ENCODE data around the gene PLAAT1.

The PLAAT1 gene

GRCh38 chr3:193240850-193241706 is at the start of gene PLAAT1:
Gene PLAAT1, plus strand, starts transcription at chr3:193241222. Its CDS starts 14,429 bp downstream, at chr3:193255651.
- ChIA-PET CTCF (interaction anchor here (1.1 kb wide), 1 partner anchor 15 kb away, joined by 3 read pairs; no protein-coding TSS in a partner anchor), POLR2A (no interaction called here)
- DNase-seq (ENCODE audit: extremely low spot score): peak; percentile 66
- TF ChIP-seq CTCF (IDR thresholded peaks at IDR 0.05; ENCODE audit: control extremely low read depth, extremely low read depth, low read depth, missing control alignments): no peak

- POLR2A ChIA-PET: no interaction called here
- no peak for DNase-seq (ENCODE audit: extremely low spot score)
- TF ChIP-seq CTCF (IDR thresholded peaks at IDR 0.05; ENCODE audit: control extremely low read depth, extremely low read depth, low read depth, missing control alignments): no peak
- CTCF ChIA-PET: interaction anchor here (0.9 to 2.1 kb wide), 3 partner anchors 12 to 100 kb away, joined by 3 to 4 read pairs (median 3); no protein-coding TSS in a partner anchor
Observed at GRCh38 chr3:193194371-193194770, 46.7 kb upstream of the PLAAT1 start.

- no peak for DNase-seq (ENCODE audit: extremely low spot score)
- ChIA-PET CTCF (interaction anchor here (0.9 to 1.1 kb wide), 2 partner anchors 10 to 11 kb away, joined by 3 read pairs; no protein-coding TSS in a partner anchor), POLR2A (no interaction called here)
- TF ChIP-seq CTCF (IDR thresholded peaks at IDR 0.05; ENCODE audit: control extremely low read depth, extremely low read depth, low read depth, missing control alignments): no peak
Observed at GRCh38 chr3:193196746-193197145, 44.3 kb upstream of the PLAAT1 start.

GRCh38 chr3:193207290-193208273 is 33.4 kb upstream of the PLAAT1 start:
- CTCF ChIA-PET: interaction anchor here (1.1 kb wide), 1 partner anchor 10 kb away, joined by 3 read pairs; no protein-coding TSS in a partner anchor
- no peak for TF ChIP-seq CTCF (IDR thresholded peaks at IDR 0.05; ENCODE audit: control extremely low read depth, extremely low read depth, low read depth, missing control alignments)
- no peak for DNase-seq (ENCODE audit: extremely low spot score)
- POLR2A ChIA-PET: no interaction called here

GRCh38 chr3:193210618-193211017 is 30.4 kb upstream of the PLAAT1 start:
- ChIA-PET CTCF (no interaction called here), POLR2A (no interaction called here)
- TF ChIP-seq CTCF (IDR thresholded peaks at IDR 0.05; ENCODE audit: control extremely low read depth, extremely low read depth, low read depth, missing control alignments): no peak
- no peak for DNase-seq (ENCODE audit: extremely low spot score)

- TF ChIP-seq CTCF (IDR thresholded peaks at IDR 0.05; ENCODE audit: control extremely low read depth, extremely low read depth, low read depth, missing control alignments): no peak
Observed at GRCh38 chr3:193211173-193211572, 29.8 kb upstream of the PLAAT1 start.

More at GRCh38 chr3:193211173-193211572, 29.8 kb upstream of the PLAAT1 start:
- ChIA-PET POLR2A (no interaction called here), CTCF (no interaction called here)
- DNase-seq (ENCODE audit: extremely low spot score): no peak
